ENCODE results near the gene CHCHD5. TPM values are rescaled to one million over a fixed set of nuclear protein-coding genes. Genes with fewer than 3 reads are reported as not detected.
A peak's percentile ranks its signal among the peaks of the same experiment; 100 is the strongest.

The CHCHD5 gene
- 27.2 and 30.2 TPM in 2 replicates for total RNA-seq (2021; fragmentation: NEBNext Ultra II Directional; extraction: Animal tissue kit (Norgen Biotek cat#: 25700))
- 71.5 and 95.9 TPM in 2 replicates for polyA plus RNA-seq (2011; rRNA removed)
- 45.7 TPM for polyA plus RNA-seq (2011; cell fraction: cytosol; rRNA removed)
- polyA plus RNA-seq (2011; cell fraction: nucleus; rRNA removed): 36.3 TPM
- 18.7 to 60.6 TPM (median 56.3 TPM) in 4 replicates for polyA plus RNA-seq (2012, experiment 1 of 2)
- 84.1 TPM for polyA plus RNA-seq (2012, experiment 2 of 2)
- 24.1 TPM for polyA plus RNA-seq (2013, experiment 1 of 2)
- 21.6 TPM for polyA plus RNA-seq (2013, experiment 2 of 2)
- polyA minus RNA-seq (2011; rRNA and poly(A)+ RNA removed): 4.1 and 5.2 TPM in 2 replicates
- polyA minus RNA-seq (2011; cell fraction: cytosol; rRNA and poly(A)+ RNA removed): 11.2 TPM
- 16.5 TPM for polyA minus RNA-seq (2011; cell fraction: nucleus; rRNA and poly(A)+ RNA removed)
- long read RNA-seq, experiment 1, transcript CHCHD5-201 (4 exons, 691 nt): major isoform, 20 of 36 reads
- long read RNA-seq, experiment 1, partial matches to known transcripts: 14 of 36 reads
- long read RNA-seq, experiment 1, other reads (novel, unspliced or antisense): 2 of 36 reads
- long read RNA-seq, experiment 2, partial matches to known transcripts: 1 of 1 reads
- long read RNA-seq, experiment 2, other reads (novel, unspliced or antisense): 0 of 1 reads

DNA sequence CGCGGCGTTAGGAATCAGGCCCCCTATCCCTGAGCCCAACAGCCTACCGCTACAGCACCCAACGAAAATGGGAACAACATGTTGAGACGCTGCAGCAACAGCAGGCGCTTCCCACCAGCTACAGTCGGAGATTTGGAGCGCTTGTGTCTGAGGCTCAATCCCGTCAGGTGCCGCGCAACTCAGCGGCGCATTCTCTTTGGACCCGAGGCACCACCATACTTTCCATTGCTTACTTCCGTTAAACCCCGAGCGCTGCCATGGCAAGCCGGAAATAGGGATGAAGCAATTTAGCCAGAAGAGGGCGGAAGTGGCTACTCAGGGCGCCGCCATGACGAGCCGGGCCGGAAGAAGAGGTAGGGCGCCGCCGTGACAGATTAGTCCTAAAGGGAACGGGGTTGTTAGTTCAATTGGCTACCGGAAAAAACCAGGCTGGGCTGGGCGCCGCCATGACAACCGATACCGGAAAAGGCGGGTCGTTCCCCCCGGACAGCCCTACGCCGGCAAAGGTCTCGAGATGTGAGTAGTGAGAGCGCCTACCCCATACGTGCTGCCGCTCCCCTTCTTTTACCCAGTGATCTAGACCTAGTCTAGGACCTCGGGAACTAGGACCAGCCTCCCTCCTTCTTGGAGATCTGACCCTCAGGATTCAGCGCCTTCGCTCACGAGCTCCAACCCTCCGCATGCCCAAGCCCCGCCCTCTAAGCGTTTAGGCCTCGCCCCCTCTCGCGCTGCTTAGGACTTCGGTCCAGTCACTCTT, at the start of gene CHCHD5:
Gene CHCHD5, plus strand, starts transcription at position 476 of the 757 bp plus-strand sequence. Its CDS starts 39 bp downstream, at position 515.
- peak within 1 kb of the TSS; percentile 78 for H4K91ac ChIP-seq (replicated peaks; ENCODE audit: insufficient read length, low read length)
- H3K4me3 ChIP-seq (ENCODE audit: extremely low read depth in 1 of 4, insufficient read depth in 2 of 4, low read depth in 3 of 4, low read length in 4 of 4): peak within 1 kb of the TSS; percentile 82 to 93 (median 88)
- no peak within 1 kb of the TSS for H3K23ac ChIP-seq (ENCODE audit: insufficient read length)
- no peaks in the 10 kb centered on the region for H3K9me3 ChIP-seq (ENCODE audit: insufficient read depth in 2 of 2, low read depth in 1 of 2, low read length in 1 of 2)
- no peaks in the 10 kb centered on the region for H4K20me1 ChIP-seq (replicated peaks in 1 of 2; ENCODE audit: control insufficient read depth in 1 of 2, insufficient read depth in 2 of 2, low read length in 2 of 2)
- H4K8ac ChIP-seq (ENCODE audit: extremely low read depth, insufficient read depth, low read length): peak within 1 kb of the TSS; percentile 93
- H3K79me1 ChIP-seq (ENCODE audit: low read depth, low read length): no peaks in the 10 kb centered on the region
- peak within 1 kb of the TSS; percentile 100 for H3K18ac ChIP-seq (ENCODE audit: extremely low read depth, low read length)
- H2AK5ac ChIP-seq (ENCODE audit: low read depth, low read length): no peak within 1 kb of the TSS; the same call in 1 of the 2 replicates
- H2AFZ ChIP-seq (ENCODE audit: low read length): peak within 1 kb of the TSS; percentile 98
- no peak within 1 kb of the TSS for H3K14ac ChIP-seq (ENCODE audit: insufficient read length)
- ChIA-PET POLR2A (ENCODE audit: partially characterized antibody) (interaction anchor here (0.8 to 1.4 kb wide), 7 partner anchors 8 to 143 kb away, joined by 3 to 5 read pairs (median 3); no protein-coding TSS in a partner anchor), CTCF (ENCODE audit: partially characterized antibody) (interaction anchor here (0.8 to 4.0 kb wide), 10 partner anchors 10 to 642 kb away, joined by 3 to 17 read pairs (median 4); partner anchors contain the start of gene SLC20A1)
- peak within 1 kb of the TSS; percentile 90; the same call in 1 of the 2 replicates for H2BK15ac ChIP-seq (ENCODE audit: low read length)
- H3K4me1 ChIP-seq (replicated peaks in 1 of 4; ENCODE audit: control insufficient read depth in 3 of 4, insufficient read depth in 4 of 4, low read length in 3 of 4): peaks cover 0 to 4% (median 2%) of the 10 kb centered on the region in 4 experiments; a peak in 4 of 7 replicates
- H2BK12ac ChIP-seq (ENCODE audit: low read depth, low read length): peak within 1 kb of the TSS; percentile 97
- H2BK120ac ChIP-seq (replicated peaks; ENCODE audit: low read depth, low read length): peak within 1 kb of the TSS; percentile 13
- H3K23me2 ChIP-seq (ENCODE audit: low read depth, low read length): peaks cover 9% of the 10 kb centered on the region; the same call in 1 of the 2 replicates
- H3K4me2 ChIP-seq (ENCODE audit: insufficient read depth in 1 of 2, low read depth in 2 of 2, low read length in 2 of 2): peak within 1 kb of the TSS; percentile 72 to 80
- no peaks in the 10 kb centered on the region for H3K79me2 ChIP-seq (ENCODE audit: control insufficient read depth in 1 of 2, insufficient read depth in 2 of 2, low read length in 2 of 2)
- peak; percentile 85 to 89 for DNase-seq (ENCODE audit: low read depth in 1 of 2, low spot score in 2 of 2)
- H2BK5ac ChIP-seq (ENCODE audit: low read depth, low read length): peak within 1 kb of the TSS; percentile 99
- peak within 1 kb of the TSS; percentile 93 for H3K56ac ChIP-seq (replicated peaks; ENCODE audit: insufficient read length, low read depth, low read length)
- no peak within 1 kb of the TSS for H2BK20ac ChIP-seq (ENCODE audit: low read length)
- no peaks in the 10 kb centered on the region for H3K27me3 ChIP-seq (replicated peaks in 1 of 4; ENCODE audit: control insufficient read depth in 3 of 4, extremely low read depth in 1 of 4, insufficient read depth in 3 of 4, low read length in 3 of 4)
- H3K9ac ChIP-seq (replicated peaks in 1 of 4; ENCODE audit: extremely low read depth in 1 of 4, low read depth in 3 of 4, low read length in 3 of 4): peak within 1 kb of the TSS; percentile 80 to 95 (median 86)
- WGBS, 2 experiments (ENCODE audit: extremely low coverage in 1 of 2, insufficient coverage in 1 of 2, insufficient read length in 1 of 2, insufficient replicate concordance in 2 of 2, low coverage in 1 of 2, low lambda C conversion rate in 2 of 2, missing lambda C conversion rate in 1 of 2): 1% methylated on average over 54 of the region's 54 CpGs; no CpG with 5 or more reads in 1 of the 2 experiments
- peaks cover 0 to 8% (median 2%) of the 10 kb centered on the region in 4 experiments; a peak in 5 of 8 replicates for H3K36me3 ChIP-seq (ENCODE audit: control insufficient read depth in 2 of 4, insufficient read depth in 4 of 4, low read length in 3 of 4)
- FAIRE-seq: no peak
- H3K27ac ChIP-seq (ENCODE audit: low read depth, low read length): peak within 1 kb of the TSS; percentile 96
- peak within 1 kb of the TSS; percentile 47 for H3K4ac ChIP-seq (replicated peaks; ENCODE audit: insufficient read length, low read depth, low read length)
- H4K5ac ChIP-seq (ENCODE audit: insufficient read length, low read depth, low read length): peak within 1 kb of the TSS; percentile 99
- TF ChIP-seq ASH2L (IDR thresholded peaks at IDR 0.05; ENCODE audit: low read length) (peak; percentile 65), RXRA (IDR thresholded peaks at IDR 0.05; ENCODE audit: insufficient read depth, low read depth, low read length) (0 out of 2 replicates have a peak, but pooled peaks have one; percentile 72), CBX8 (IDR thresholded peaks at IDR 0.05; ENCODE audit: borderline replicate concordance, low read depth, low read length) (no peak), SUZ12 (IDR thresholded peaks at IDR 0.05; ENCODE audit: low read length) (no peak), POLR2AphosphoS5 (IDR thresholded peaks at IDR 0.05; ENCODE audit: low read depth, low read length) (peak; percentile 86), RFX5 (IDR thresholded peaks at IDR 0.05; ENCODE audit: borderline replicate concordance, low read depth, low read length) (no peak), FOSL1 (IDR thresholded peaks at IDR 0.05; ENCODE audit: insufficient read depth, low read depth, low read length) (no peak), PHF8 (conservative IDR thresholded peaks at IDR 0.05; ENCODE audit: low read depth, low read length) (peak; percentile 73)

Data from H1 (cell line).